Activated naive CD8-positive, alpha-beta T cell treated with anti-CD3 and anti-CD28 coated beads, Interleukin-2, amount 10 ng/mL, durations not matched to agents 7 days and 5 days (primary cell): ENCODE results near the gene ST3GAL6. TPM values are rescaled to one million over a fixed set of nuclear protein-coding genes. Genes with fewer than 3 reads are reported as not detected.

Experiments used
- ATAC-seq: fragments of 150-1000 bp; cut with Tn5 transposase; one replicate; pipeline ENCODE4 v1.10.0; 2021; ENCODE audit warnings: low read depth, moderate library complexity
- POLR2A ChIA-PET: fragments of 350-600 bp; sonication (Branson Sonifier 250); formaldehyde crosslinking; loops from one replicate; lab custom pipeline; 2021; ENCODE audit warnings: antibody characterized with exemption; lab: Charles Lee
- DNase-seq: peaks from one replicate; pipeline ENCODE4 v3.0.0; 2021
- H3K27ac Mint-ChIP-seq: one replicate; pipeline ENCODE4 v1.8.0; 2022; ENCODE audit warnings: mild to moderate bottlenecking, mixed read lengths
- H3K27me3 Mint-ChIP-seq: one replicate; pipeline ENCODE4 v1.8.0; 2022; ENCODE audit warnings: mild to moderate bottlenecking, moderate library complexity, mixed read lengths
- H3K36me3 Mint-ChIP-seq: one replicate; pipeline ENCODE4 v1.8.0; 2021; ENCODE audit warnings: mild to moderate bottlenecking, mixed read lengths
- H3K4me1 Mint-ChIP-seq: one replicate; pipeline ENCODE4 v1.8.0; 2021; ENCODE audit warnings: mixed read lengths
- H3K4me3 Mint-ChIP-seq: one replicate; pipeline ENCODE4 v1.8.0; 2022; ENCODE audit warnings: mild to moderate bottlenecking, moderate library complexity, mixed read lengths
- H3K9me3 Mint-ChIP-seq: one replicate; pipeline ENCODE4 v1.8.0; 2021; ENCODE audit warnings: mixed read lengths
- total RNA-seq, 2 experiments: library from RNA; stranded (reverse); gene quantifications; one replicate each; pipeline ENCODE4 v1.2.3, GENCODE V29; 2021

The ST3GAL6 gene, protein sequence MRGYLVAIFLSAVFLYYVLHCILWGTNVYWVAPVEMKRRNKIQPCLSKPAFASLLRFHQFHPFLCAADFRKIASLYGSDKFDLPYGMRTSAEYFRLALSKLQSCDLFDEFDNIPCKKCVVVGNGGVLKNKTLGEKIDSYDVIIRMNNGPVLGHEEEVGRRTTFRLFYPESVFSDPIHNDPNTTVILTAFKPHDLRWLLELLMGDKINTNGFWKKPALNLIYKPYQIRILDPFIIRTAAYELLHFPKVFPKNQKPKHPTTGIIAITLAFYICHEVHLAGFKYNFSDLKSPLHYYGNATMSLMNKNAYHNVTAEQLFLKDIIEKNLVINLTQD
- total RNA-seq = under 1 TPM; 0.62 to 0.69 TPM

DNA sequence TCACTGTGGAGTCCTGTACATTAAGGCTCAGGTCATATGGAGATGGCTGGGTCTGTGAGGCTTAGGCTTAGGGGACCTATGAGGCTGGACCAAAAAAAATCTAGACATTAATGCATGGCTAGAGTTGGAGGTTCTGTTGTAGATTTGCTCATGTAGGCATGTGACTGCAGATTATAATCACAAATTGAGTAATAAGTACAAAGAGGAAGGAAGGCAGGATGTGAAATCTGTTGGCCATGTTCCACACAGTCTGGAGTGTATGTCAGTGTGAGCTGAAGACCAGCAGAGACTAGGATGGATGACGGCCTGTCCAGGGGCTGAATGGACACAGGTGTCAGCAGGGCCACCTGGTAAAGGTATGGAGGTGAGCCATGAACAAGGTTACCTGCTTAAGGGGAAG is at the start of gene ST3GAL6:
ST3GAL6 (plus strand) TSS at position 265 of the 400 bp plus-strand sequence. CDS start 5,101 bp downstream, outside the sequence.
- ATAC-seq (peak; percentile 45), DNase-seq (no peak)
- no peak within 1 kb of the TSS for H3K27ac Mint-ChIP-seq
- H3K36me3 Mint-ChIP-seq = no peaks in the 10 kb centered on the region
- peaks cover 5% of the 10 kb centered on the region for H3K4me1 Mint-ChIP-seq
- H3K4me3 Mint-ChIP-seq = no peak within 1 kb of the TSS
- POLR2A ChIA-PET = no interaction called here
- H3K9me3 Mint-ChIP-seq = no peaks in the 10 kb centered on the region
- H3K27me3 Mint-ChIP-seq = peaks cover 10% of the 10 kb centered on the region

DNA sequence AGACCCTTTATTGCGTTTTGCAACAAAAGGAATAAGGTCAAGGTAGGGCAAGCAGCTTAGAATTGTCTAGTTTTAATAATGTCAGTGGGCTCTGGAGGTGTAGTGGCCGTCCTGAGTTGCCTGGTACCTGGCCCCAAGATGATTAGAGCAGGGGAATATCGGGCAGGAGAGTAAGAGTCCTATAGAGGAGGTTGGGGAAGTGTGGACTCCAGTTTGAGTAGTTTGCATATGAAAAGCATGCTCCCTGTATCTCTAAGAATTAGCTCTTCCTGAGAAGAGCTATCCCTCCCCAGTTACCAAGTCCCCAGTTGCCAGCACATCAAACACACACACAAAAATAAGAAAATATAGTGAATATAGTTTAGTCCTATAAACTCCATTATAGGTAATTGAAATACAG is 49.2 kb upstream of the ST3GAL6 start:
- Mint-ChIP-seq H3K36me3 (no peaks in the 10 kb centered on the region), H3K4me1 (no peaks in the 10 kb centered on the region), H3K27ac (no peak overlapping the region), H3K27me3 (peaks cover 3% of the 10 kb centered on the region), H3K4me3 (no peak overlapping the region), H3K9me3 (no peaks in the 10 kb centered on the region)
- POLR2A ChIA-PET = no interaction called here
- DNase-seq (no peak), ATAC-seq (no peak)

- DNase-seq (no peak), ATAC-seq (no peak)
- Mint-ChIP-seq H3K9me3 (no peaks in the 10 kb centered on the region), H3K36me3 (no peaks in the 10 kb centered on the region), H3K27me3 (peaks cover 3% of the 10 kb centered on the region), H3K4me3 (no peak overlapping the region), H3K27ac (no peak overlapping the region), H3K4me1 (no peaks in the 10 kb centered on the region)
- POLR2A ChIA-PET = no interaction called here
These were observed 45.6 kb upstream of the ST3GAL6 start for GRCh38 chr3:98717584-98717983.

GRCh38 chr3:98718730-98719129 is 44.4 kb upstream of the ST3GAL6 start:
- DNase-seq (no peak), ATAC-seq (no peak)
- Mint-ChIP-seq H3K9me3 (no peaks in the 10 kb centered on the region), H3K4me3 (no peak overlapping the region), H3K27ac (no peak overlapping the region), H3K4me1 (no peaks in the 10 kb centered on the region), H3K27me3 (peaks cover 3% of the 10 kb centered on the region), H3K36me3 (no peaks in the 10 kb centered on the region)
- POLR2A ChIA-PET = no interaction called here

GRCh38 chr3:98721776-98722175 is 41.4 kb upstream of the ST3GAL6 start:
- H3K27me3 Mint-ChIP-seq = peaks cover 14% of the 10 kb centered on the region
- H3K4me1 Mint-ChIP-seq = no peaks in the 10 kb centered on the region
- H3K27ac Mint-ChIP-seq = no peak overlapping the region
- no peaks in the 10 kb centered on the region for H3K36me3 Mint-ChIP-seq
- ATAC-seq = no peak
- POLR2A ChIA-PET = no interaction called here
- H3K4me3 Mint-ChIP-seq = no peak overlapping the region
- DNase-seq = no peak
- H3K9me3 Mint-ChIP-seq = no peaks in the 10 kb centered on the region

DNA sequence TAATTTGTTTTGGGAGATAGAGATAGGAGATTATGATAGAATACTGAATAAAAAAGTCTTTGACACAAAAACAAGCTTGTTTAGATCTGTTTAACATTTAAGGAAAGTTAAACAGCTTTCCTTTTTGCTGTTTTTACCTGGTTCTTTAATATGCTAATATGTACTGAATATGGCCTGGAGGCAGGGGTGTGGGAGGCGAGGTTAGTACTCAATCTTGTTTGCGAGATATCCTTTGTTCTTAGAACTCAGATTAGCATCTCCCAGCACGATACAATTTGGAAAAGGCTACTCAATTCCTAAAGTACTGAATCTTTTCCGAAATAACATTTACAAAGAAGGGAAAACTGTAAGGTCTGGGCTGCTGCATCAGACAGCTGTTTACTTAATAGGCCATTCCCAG is 40.8 kb upstream of the ST3GAL6 start:
- no peak for DNase-seq
- Mint-ChIP-seq H3K4me3 (no peak overlapping the region), H3K4me1 (no peaks in the 10 kb centered on the region), H3K27me3 (peaks cover 19% of the 10 kb centered on the region), H3K36me3 (no peaks in the 10 kb centered on the region), H3K27ac (no peak overlapping the region), H3K9me3 (no peaks in the 10 kb centered on the region)
- POLR2A ChIA-PET = no interaction called here
- no peak for ATAC-seq

DNA sequence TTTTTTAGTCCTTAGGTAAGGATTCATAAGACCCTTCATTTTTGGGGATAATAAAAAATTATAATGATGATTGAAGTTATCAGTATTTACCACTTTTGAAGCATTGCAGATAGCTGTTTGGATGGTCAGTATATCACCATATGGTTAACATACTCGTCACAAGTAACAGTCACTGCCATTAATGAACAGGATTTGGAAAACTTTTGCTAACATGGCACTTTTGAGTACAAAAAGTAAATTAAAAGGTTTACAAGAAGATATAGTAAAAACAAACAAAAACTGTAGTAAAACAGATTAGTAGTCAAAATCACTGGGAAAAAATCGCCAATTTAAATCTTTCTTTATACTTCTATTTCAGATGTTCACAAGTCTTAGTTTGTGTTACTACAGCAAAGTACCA is 37.8 kb upstream of the ST3GAL6 start:
- POLR2A ChIA-PET = no interaction called here

DNA sequence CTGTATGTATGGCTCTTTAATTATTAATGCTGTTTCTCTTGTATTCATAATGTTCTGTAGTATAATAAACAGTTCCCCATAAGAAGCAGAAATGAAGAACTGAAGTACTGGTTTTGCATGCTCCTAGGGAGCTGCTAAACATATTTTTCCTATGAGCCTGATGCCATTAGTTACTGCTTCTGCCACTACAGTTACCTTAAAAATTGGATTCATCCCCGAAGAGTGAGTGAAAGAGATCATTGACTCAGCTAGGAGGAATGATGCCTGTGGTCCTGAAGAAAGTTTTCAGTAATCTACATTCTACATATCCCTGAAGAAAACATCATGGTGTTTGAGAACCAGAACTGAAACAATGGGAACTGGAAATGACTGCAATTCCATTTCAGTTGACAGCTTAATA is 37.1 kb upstream of the ST3GAL6 start:
- no peaks in the 10 kb centered on the region for H3K36me3 Mint-ChIP-seq
- ATAC-seq = no peak
- no peak overlapping the region for H3K27ac Mint-ChIP-seq
- H3K27me3 Mint-ChIP-seq = peaks cover 32% of the 10 kb centered on the region
- no peak for DNase-seq
- H3K4me3 Mint-ChIP-seq = no peak overlapping the region
- POLR2A ChIA-PET = no interaction called here
- no peaks in the 10 kb centered on the region for H3K9me3 Mint-ChIP-seq
- peaks cover 4% of the 10 kb centered on the region for H3K4me1 Mint-ChIP-seq

More for the DNA sequence above, 37.8 kb upstream of the ST3GAL6 start:
- Mint-ChIP-seq H3K27me3 (peaks cover 25% of the 10 kb centered on the region), H3K36me3 (no peaks in the 10 kb centered on the region), H3K9me3 (no peaks in the 10 kb centered on the region), H3K27ac (no peak overlapping the region), H3K4me1 (no peaks in the 10 kb centered on the region), H3K4me3 (no peak overlapping the region)
- no peak for ATAC-seq
- no peak for DNase-seq

DNA sequence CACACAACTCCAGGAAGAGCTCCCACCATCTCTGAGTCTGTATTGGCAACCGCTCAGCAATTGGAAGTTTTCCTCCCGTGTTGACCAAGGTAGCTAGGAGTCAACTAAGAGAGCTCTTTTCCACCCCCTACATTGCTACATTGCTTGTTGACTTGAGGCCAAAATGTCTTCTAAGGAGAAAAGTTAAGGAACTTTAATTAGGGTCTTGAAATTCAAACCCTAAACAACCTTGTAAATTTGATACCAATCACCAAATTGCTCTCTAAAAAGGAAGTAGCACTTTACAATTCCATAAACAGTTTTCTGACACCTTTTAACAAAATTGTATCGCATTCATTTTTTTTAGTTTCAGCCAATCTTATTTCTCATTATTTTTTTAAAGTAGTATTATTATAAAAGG is 35.5 kb upstream of the ST3GAL6 start:
- Mint-ChIP-seq H3K36me3 (no peaks in the 10 kb centered on the region), H3K27me3 (peaks cover 41% of the 10 kb centered on the region), H3K4me3 (no peak overlapping the region), H3K4me1 (peaks cover 8% of the 10 kb centered on the region), H3K27ac (no peak overlapping the region), H3K9me3 (no peaks in the 10 kb centered on the region)
- ATAC-seq (no peak), DNase-seq (no peak)
- POLR2A ChIA-PET = no interaction called here

GRCh38 chr3:98728672-98729071 is 34.5 kb upstream of the ST3GAL6 start:
- Mint-ChIP-seq H3K9me3 (no peaks in the 10 kb centered on the region), H3K27ac (no peak overlapping the region), H3K36me3 (no peaks in the 10 kb centered on the region), H3K4me1 (peaks cover 14% of the 10 kb centered on the region), H3K4me3 (no peak overlapping the region), H3K27me3 (peaks cover 50% of the 10 kb centered on the region)
- DNase-seq (no peak), ATAC-seq (no peak)
- POLR2A ChIA-PET = interaction anchor here (0.7 kb wide), 1 partner anchor 214 kb away, joined by 3 read pairs; no protein-coding TSS in a partner anchor

DNA sequence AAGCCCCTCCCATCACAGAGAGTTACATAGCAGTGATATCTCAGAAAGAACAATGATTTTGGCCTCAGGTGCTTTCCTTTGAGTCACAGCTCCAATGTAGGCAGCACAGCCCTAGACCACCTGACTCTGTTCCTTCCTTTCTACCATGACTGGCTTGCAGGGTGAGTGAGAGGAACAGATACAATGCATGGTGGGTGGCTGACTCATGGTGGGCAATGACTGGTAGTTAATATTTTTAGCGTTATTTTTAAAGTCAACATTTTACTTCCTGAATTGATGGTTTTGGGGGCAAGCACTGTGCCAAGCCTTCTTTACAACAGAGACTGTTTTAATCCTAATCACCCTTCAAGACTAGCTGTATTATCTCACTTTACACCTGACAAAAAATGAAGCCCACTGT is 32.8 kb upstream of the ST3GAL6 start:
- POLR2A ChIA-PET = no interaction called here

GRCh38 chr3:98730886-98731537 is 32.1 kb upstream of the ST3GAL6 start:
- H3K36me3 Mint-ChIP-seq = no peaks in the 10 kb centered on the region
- H3K4me3 Mint-ChIP-seq = no peak overlapping the region
- H3K27ac Mint-ChIP-seq = no peak overlapping the region
- H3K4me1 Mint-ChIP-seq = peaks cover 21% of the 10 kb centered on the region
- DNase-seq (no peak), ATAC-seq (no peak)
- POLR2A ChIA-PET = no interaction called here
- H3K9me3 Mint-ChIP-seq = no peaks in the 10 kb centered on the region
- peaks cover 69% of the 10 kb centered on the region for H3K27me3 Mint-ChIP-seq

More for the DNA sequence above, 32.8 kb upstream of the ST3GAL6 start:
- peaks cover 21% of the 10 kb centered on the region for H3K4me1 Mint-ChIP-seq
- no peak overlapping the region for H3K4me3 Mint-ChIP-seq
- H3K36me3 Mint-ChIP-seq = no peaks in the 10 kb centered on the region
- H3K9me3 Mint-ChIP-seq = no peaks in the 10 kb centered on the region
- ATAC-seq (no peak), DNase-seq (no peak)
- peaks cover 67% of the 10 kb centered on the region for H3K27me3 Mint-ChIP-seq
- no peak overlapping the region for H3K27ac Mint-ChIP-seq

DNA sequence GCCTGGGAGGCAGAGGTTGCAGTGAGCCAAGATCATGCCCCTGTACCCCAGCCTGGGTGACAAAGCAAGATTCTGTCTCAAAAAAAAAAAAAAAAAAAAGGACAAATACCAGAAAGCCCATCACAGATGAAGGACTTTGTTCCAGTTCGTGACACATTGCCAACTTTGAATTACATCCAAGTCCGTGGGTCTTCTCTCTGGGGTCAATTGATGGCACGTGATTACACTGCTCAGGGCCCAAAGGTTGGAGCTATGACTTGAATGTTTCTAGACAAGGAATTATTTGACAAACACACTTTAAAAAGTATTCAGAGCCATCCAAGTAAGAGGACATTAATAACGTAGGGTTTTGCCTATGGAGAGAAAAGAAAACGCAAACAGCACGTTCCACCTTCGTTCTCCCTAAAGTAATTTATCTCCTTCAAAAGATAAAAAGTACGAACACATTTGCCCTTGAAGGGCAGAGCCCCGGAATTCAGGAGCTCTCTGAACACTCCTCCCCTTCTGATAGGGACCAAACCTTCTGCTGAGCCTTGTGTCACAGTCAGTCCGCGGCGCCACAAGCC is 31.3 kb upstream of the ST3GAL6 start:
- H3K27ac Mint-ChIP-seq = no peak overlapping the region
- ATAC-seq (peak; percentile 48), DNase-seq (no peak)
- no peaks in the 10 kb centered on the region for H3K36me3 Mint-ChIP-seq
- POLR2A ChIA-PET = no interaction called here
- H3K27me3 Mint-ChIP-seq = peaks cover 65% of the 10 kb centered on the region
- H3K4me3 Mint-ChIP-seq = peak overlapping the region; percentile 80
- peaks cover 21% of the 10 kb centered on the region for H3K4me1 Mint-ChIP-seq
- no peaks in the 10 kb centered on the region for H3K9me3 Mint-ChIP-seq
